NAMALWA (cell line): ENCODE results near the gene DNAJC16.
"Not testable (repeated sequence)": the region's sequence is repeated elsewhere in the genome, so short reads cannot be mapped to it uniquely, and the experiment has no call there.

ENCODE experiments used
- DNase-seq: peaks from one replicate; pipeline ENCODE4 v3.0.0-alpha.2; 2015; ENCODE audit warnings: low spot score

Gene DNAJC16

GRCh38 chr1:15507278-15507677 is 19.4 kb upstream of the DNAJC16 start:
- DNase-seq = no peak

- peak; percentile 20 for DNase-seq
These were observed 17.8 kb upstream of the DNAJC16 start for GRCh38 chr1:15508700-15509487.

- DNase-seq = no peak
These were observed 17.1 kb upstream of the DNAJC16 start for GRCh38 chr1:15509586-15509985.

GRCh38 chr1:15510611-15511405 is 15.8 kb upstream of the DNAJC16 start:
- no peak for DNase-seq

GRCh38 chr1:15513192-15513591 is 13.5 kb upstream of the DNAJC16 start:
- no peak for DNase-seq

GRCh38 chr1:15513919-15514318 is 12.7 kb upstream of the DNAJC16 start:
- DNase-seq = no peak

GRCh38 chr1:15514557-15514956 is 12.1 kb upstream of the DNAJC16 start:
- not testable (repeated sequence) for DNase-seq

- DNase-seq = peak; percentile 42
These were observed 11.5 kb upstream of the DNAJC16 start for GRCh38 chr1:15515022-15515663.

- no peak for DNase-seq
These were observed 7.0 kb upstream of the DNAJC16 start for GRCh38 chr1:15519625-15520024.

- DNase-seq = not testable (repeated sequence)
These were observed 5.3 kb upstream of the DNAJC16 start for GRCh38 chr1:15521206-15521906.

- no peak for DNase-seq
These were observed 4.1 kb upstream of the DNAJC16 start for GRCh38 chr1:15522551-15522950.

GRCh38 chr1:15523104-15524020 is 3.3 kb upstream of the DNAJC16 start:
- DNase-seq = no peak

GRCh38 chr1:15524021-15524282 is 2.7 kb upstream of the DNAJC16 start, which contains the start of gene CASP9:
CASP9 (minus strand) TSS chr1:15524215; CDS start chr1:15524200, 15 bp downstream.
- DNase-seq = no peak

- peak; percentile 99 for DNase-seq
These were observed 2.2 kb upstream of the DNAJC16 start for GRCh38 chr1:15524283-15525049.

- peak; percentile 69 for DNase-seq
These were observed 1.3 kb upstream of the DNAJC16 start for GRCh38 chr1:15525050-15526020.

- no peak for DNase-seq
These were observed 593 bp upstream of the DNAJC16 start for GRCh38 chr1:15526021-15526489.

GRCh38 chr1:15531003-15531402 is 4.4 kb downstream of the DNAJC16 start:
- no peak for DNase-seq

- no peak for DNase-seq
These were observed 5.0 kb downstream of the DNAJC16 start for GRCh38 chr1:15531682-15532081.

- DNase-seq = peak; percentile 28
These were observed 12.1 kb downstream of the DNAJC16 start for GRCh38 chr1:15538771-15539170.
